OCI-LY1 (cell line): Measurements from ENCODE around the gene NPW.

ENCODE experiments used
- H2AFZ ChIP-seq: fragments of 200-600 bp; sonication (generic), shearing (Covaris generic); 2 replicates; pipeline ENCODE4 v1.6.0; 2014; ENCODE audit warnings: antibody characterized with exemption, mild to moderate bottlenecking, low read length
- H3F3A ChIP-seq: fragments of 200-600 bp; sonication (generic), shearing (Covaris generic); 2 replicates; pipeline ENCODE4 v1.6.0; 2014; ENCODE audit warnings: mild to moderate bottlenecking, antibody characterized with exemption, low read length, moderate library complexity; ENCODE audit not compliant: insufficient read depth
- H3K27ac ChIP-seq: fragments of 200-600 bp; sonication (generic); 2 replicates; pipeline ENCODE4 v1.5.1; 2014; ENCODE audit warnings: low read length, mixed run types, mild to moderate bottlenecking, low read depth; ENCODE audit not compliant: poor library complexity, severe bottlenecking
- H3K27me3 ChIP-seq: fragments of 200-600 bp; sonication (generic); 2 replicates; pipeline ENCODE4 v1.6.0; 2014; ENCODE audit warnings: antibody characterized with exemption, mild to moderate bottlenecking, low read length, moderate library complexity; ENCODE audit not compliant: insufficient read depth
- H3K36me3 ChIP-seq: fragments of 200-600 bp; sonication (generic); 2 replicates; pipeline ENCODE4 v1.6.1; 2014; ENCODE audit warnings: mild to moderate bottlenecking, antibody characterized with exemption, low read length, moderate library complexity, mixed read lengths; ENCODE audit not compliant: insufficient read depth
- H3K4me1 ChIP-seq: fragments of 200-600 bp; sonication (generic); 2 replicates; pipeline ENCODE4 v1.5.1; 2014; ENCODE audit warnings: mild to moderate bottlenecking, low read length, moderate library complexity; ENCODE audit not compliant: insufficient read depth, severe bottlenecking
- H3K4me2 ChIP-seq: fragments of 200-600 bp; sonication (generic), shearing (Covaris generic); 2 replicates; pipeline ENCODE4 v1.6.1; 2014; ENCODE audit warnings: low read length
- H3K4me3 ChIP-seq: fragments of 200-600 bp; sonication (generic); 2 replicates; pipeline ENCODE4 v1.5.1; 2014; ENCODE audit warnings: low read length, low read depth, mild to moderate bottlenecking, mixed read lengths; ENCODE audit not compliant: poor library complexity, severe bottlenecking
- H3K79me2 ChIP-seq: fragments of 200-600 bp; shearing (Covaris generic); 2 replicates; pipeline ENCODE4 v1.6.1; 2016; ENCODE audit warnings: mixed run types, low read length, mixed read lengths; ENCODE audit not compliant: insufficient read depth
- H3K9ac ChIP-seq: fragments of 200-600 bp; sonication (generic), shearing (Covaris generic); 2 replicates; pipeline ENCODE4 v1.6.1; 2014; ENCODE audit warnings: mild to moderate bottlenecking, low read length, mixed read lengths
- H3K9me2 ChIP-seq: fragments of 200-600 bp; sonication (generic), shearing (Covaris generic); 2 replicates; pipeline ENCODE4 v1.6.1; 2014; ENCODE audit warnings: low read depth, mild to moderate bottlenecking, low read length, mixed read lengths
- H3K9me3 ChIP-seq: fragments of 200-600 bp; shearing (Covaris generic); 2 replicates; pipeline ENCODE4 v1.6.1; 2014; ENCODE audit warnings: low read length, mixed read lengths
- H4K20me1 ChIP-seq: fragments of 200-600 bp; sonication (generic), shearing (Covaris generic); 2 replicates; pipeline ENCODE4 v1.6.0; 2016; ENCODE audit warnings: mild to moderate bottlenecking, low read length; ENCODE audit not compliant: insufficient read depth
- EZH2 ChIP-seq: fragments of 200-600 bp; sonication (generic), shearing (Covaris generic); IDR thresholded peaks from 2 replicates; pipeline ENCODE4 v1.8.0; 2017; ENCODE audit warnings: borderline replicate concordance, mixed run types, mild to moderate bottlenecking, antibody characterized with exemption, low read length, moderate library complexity, mixed read lengths
- TF ChIP-seq, protein P1 (sequence below): fragments of 200-600 bp; sonication (generic), shearing (Covaris generic); IDR thresholded peaks from 2 replicates; pipeline ENCODE4 v1.5.1; 2017; ENCODE audit warnings: mild to moderate bottlenecking, antibody characterized with exemption, low read length, moderate library complexity, mixed read lengths

The NPW gene

GRCh38 chr16:2023092-2024031, 3.8 kb downstream of the NPW start:
- Histone ChIP-seq H3K9me2 (no peaks in the 10 kb centered on the region), H3K4me2 (peak overlapping the region; percentile 64), H3K9me3 (no peaks in the 10 kb centered on the region), H3K4me3 (peak overlapping the region; percentile 45), H3K27ac (no peak overlapping the region), H3F3A (no peaks in the 10 kb centered on the region), H3K79me2 (no peaks in the 10 kb centered on the region), H3K4me1 (peaks cover 16% of the 10 kb centered on the region), H3K36me3 (no peaks in the 10 kb centered on the region), H3K9ac (peak overlapping the region; percentile 32; the same call in 1 of the 2 replicates), H2AFZ (no peak overlapping the region), H3K27me3 (peaks cover 16% of the 10 kb centered on the region), H4K20me1 (no peaks in the 10 kb centered on the region)
- TF ChIP-seq, protein P1, sequence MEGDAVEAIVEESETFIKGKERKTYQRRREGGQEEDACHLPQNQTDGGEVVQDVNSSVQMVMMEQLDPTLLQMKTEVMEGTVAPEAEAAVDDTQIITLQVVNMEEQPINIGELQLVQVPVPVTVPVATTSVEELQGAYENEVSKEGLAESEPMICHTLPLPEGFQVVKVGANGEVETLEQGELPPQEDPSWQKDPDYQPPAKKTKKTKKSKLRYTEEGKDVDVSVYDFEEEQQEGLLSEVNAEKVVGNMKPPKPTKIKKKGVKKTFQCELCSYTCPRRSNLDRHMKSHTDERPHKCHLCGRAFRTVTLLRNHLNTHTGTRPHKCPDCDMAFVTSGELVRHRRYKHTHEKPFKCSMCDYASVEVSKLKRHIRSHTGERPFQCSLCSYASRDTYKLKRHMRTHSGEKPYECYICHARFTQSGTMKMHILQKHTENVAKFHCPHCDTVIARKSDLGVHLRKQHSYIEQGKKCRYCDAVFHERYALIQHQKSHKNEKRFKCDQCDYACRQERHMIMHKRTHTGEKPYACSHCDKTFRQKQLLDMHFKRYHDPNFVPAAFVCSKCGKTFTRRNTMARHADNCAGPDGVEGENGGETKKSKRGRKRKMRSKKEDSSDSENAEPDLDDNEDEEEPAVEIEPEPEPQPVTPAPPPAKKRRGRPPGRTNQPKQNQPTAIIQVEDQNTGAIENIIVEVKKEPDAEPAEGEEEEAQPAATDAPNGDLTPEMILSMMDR = peak; percentile 95
- no peak for TF ChIP-seq EZH2

GRCh38 chr16:2024032-2024420, 4.4 kb downstream of the NPW start:
- no peaks in the 10 kb centered on the region for H4K20me1 ChIP-seq
- peaks cover 16% of the 10 kb centered on the region for H3K4me1 ChIP-seq
- H3K79me2 ChIP-seq = no peaks in the 10 kb centered on the region
- no peak overlapping the region for H3K9ac ChIP-seq
- H3K27ac ChIP-seq = no peak overlapping the region
- H3K36me3 ChIP-seq = no peaks in the 10 kb centered on the region
- no peaks in the 10 kb centered on the region for H3F3A ChIP-seq
- no peak overlapping the region for H3K4me2 ChIP-seq
- peaks cover 16% of the 10 kb centered on the region for H3K27me3 ChIP-seq
- no peak for TF ChIP-seq EZH2
- TF ChIP-seq, protein P1 = no peak
- no peaks in the 10 kb centered on the region for H3K9me2 ChIP-seq
- no peak overlapping the region for H3K4me3 ChIP-seq
- H2AFZ ChIP-seq = no peak overlapping the region
- H3K9me3 ChIP-seq = no peaks in the 10 kb centered on the region

GRCh38 chr16:2025251-2025650, 5.7 kb downstream of the NPW start:
- Histone ChIP-seq H3K9me3 (no peaks in the 10 kb centered on the region), H3K4me2 (no peak overlapping the region), H4K20me1 (no peaks in the 10 kb centered on the region), H3K9me2 (no peaks in the 10 kb centered on the region), H3K79me2 (no peaks in the 10 kb centered on the region), H2AFZ (no peak overlapping the region), H3F3A (no peaks in the 10 kb centered on the region), H3K27ac (no peak overlapping the region), H3K27me3 (peaks cover 20% of the 10 kb centered on the region), H3K4me1 (peaks cover 16% of the 10 kb centered on the region), H3K36me3 (no peaks in the 10 kb centered on the region), H3K9ac (no peak overlapping the region), H3K4me3 (no peak overlapping the region)
- TF ChIP-seq EZH2 = no peak
- TF ChIP-seq, protein P1 = no peak
